OCI-M2 (cell line): Measurements from ENCODE around the gene CASP1.
"Not testable (repeated sequence)": the region's sequence is repeated elsewhere in the genome, so short reads cannot be mapped to it uniquely, and the experiment has no call there.

Source experiments
- DNase-seq: peaks from one replicate; lab custom pipeline; 2025; ENCODE audit not compliant: unreplicated experiment; lab: John Stamatoyannopoulos, UW

The CASP1 gene

DNA sequence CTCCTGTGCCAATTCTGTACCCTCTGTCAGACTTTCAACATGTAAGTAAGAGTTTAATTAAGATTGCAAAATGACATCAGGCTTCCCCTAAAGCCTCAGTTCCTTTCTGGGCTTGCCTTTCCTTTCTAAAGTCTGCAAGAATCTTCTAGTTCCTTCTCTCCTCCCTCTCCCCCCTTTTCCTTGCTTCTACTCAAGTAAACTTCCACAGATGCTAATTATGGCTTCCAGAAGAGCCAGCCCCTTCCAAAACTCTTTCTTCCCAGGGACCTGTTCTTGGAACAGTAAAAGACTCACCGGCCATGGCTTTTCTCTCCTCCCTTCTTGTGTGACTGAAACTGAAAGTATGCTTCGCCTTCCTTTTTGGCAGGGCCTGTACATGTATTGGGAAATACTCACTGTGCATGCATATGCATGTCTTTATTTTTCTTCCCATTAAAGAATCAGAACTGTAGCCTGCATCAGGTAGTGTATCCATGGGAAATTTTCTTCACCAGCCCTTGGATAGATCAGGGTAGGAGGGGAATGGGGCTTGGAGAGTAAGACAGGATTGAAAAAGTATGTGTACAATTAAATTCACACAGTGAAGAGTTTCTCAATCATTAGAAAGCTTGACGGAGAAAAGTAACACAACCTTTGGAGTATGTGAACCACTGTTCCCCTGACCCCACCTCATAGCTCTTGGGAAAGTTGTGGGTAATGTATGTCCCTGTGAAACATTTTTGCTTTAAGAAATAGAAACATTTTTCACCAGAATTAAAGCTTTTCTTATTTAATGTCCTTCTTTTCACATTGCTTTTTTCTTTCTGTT, at the start of gene CASP1:
CASP1 (minus strand) TSS at position 332 of the 808 bp plus-strand sequence; CDS start at position 301, 31 bp downstream.
- DNase-seq = no peak

DNA sequence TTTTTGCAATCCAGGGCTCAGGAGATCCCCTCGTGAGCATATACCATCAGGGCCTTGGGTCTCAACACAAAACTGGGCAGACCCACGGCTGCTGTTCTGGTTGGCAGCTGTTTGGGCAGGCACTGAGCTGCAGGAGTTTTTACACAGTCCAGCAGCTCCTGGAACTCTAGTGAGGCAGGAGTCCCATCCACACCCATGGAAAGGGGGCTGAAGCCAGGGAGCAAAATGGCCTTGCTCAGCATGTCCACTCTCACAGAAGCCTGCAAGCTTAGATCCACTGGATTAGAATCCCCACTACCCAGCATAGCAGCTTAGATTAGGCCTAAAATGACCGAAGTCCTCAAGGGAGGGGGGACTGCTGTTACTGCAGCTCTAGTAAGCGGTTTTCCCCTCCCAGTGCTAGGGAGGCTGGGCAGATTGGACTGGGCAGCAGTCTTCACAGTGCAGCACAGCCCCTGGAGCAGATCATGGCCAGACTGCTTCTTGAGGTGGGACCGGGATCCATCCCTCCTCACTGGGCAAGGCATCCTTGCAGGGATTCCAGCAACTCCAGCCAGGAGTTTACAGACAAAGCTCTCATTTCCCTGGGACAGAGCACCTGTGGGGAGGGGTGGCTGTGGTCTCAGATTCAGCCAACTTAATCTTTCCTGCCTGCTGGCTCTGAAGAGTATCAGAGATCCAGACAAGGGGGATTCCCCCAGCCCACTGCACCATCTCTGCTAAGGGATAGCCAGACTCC, 46.6 kb upstream of the CASP1 start:
- DNase-seq = no peak

DNA sequence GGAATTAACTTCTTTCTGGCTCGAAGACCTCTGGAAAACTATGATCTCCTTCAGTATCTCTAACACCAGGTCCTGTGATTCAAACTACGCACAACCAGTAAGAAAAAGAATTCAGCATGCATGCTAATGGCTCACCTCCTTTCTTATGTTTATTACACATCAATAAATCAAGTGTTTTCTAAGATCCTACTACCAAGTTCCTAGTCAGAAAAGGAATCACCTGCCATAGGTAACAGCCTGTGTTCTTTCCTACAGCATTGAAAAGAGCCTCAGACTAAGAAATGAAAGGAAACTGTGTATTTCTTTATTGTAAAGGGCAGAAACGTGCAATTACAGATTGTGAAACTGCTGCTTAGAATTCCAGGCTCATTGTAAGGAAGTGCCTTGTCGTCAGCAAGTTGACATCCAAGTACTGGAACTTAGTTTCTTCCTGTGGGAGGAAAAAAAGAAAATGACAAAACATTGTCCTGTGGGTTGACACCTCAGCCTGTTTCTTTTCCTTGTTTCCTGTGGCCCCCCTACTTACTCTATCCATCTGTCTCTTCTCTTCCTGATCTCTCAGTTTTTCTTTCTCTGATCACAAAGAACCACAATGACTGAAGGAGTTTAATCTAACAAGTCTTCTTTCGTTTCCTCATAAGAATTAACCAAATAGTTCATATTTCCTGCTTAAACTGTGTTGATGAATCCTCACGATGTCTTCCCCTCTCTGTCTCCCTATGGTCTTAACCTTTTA, 45.4 kb upstream of the CASP1 start:
- DNase-seq = not testable (repeated sequence)

DNA sequence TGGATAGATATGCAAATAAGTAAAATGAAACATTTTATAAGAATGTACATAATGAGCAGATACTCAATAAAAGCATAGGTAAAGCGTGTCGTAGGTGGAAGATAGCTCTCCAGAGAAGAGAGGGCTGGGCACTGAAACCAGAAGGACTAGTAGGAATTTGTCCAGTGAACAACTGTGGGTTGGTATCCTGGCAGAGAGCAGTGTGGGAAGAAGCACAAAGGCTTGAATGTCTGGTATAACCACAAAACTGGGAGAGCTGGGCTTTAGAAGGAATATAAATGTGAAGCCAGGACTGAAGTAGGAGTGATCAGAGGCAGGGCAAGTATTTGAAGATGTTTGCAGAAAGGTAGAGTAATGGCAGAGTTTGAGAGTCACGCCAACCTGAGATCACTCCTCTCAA, 43.3 kb upstream of the CASP1 start:
- no peak for DNase-seq

DNA sequence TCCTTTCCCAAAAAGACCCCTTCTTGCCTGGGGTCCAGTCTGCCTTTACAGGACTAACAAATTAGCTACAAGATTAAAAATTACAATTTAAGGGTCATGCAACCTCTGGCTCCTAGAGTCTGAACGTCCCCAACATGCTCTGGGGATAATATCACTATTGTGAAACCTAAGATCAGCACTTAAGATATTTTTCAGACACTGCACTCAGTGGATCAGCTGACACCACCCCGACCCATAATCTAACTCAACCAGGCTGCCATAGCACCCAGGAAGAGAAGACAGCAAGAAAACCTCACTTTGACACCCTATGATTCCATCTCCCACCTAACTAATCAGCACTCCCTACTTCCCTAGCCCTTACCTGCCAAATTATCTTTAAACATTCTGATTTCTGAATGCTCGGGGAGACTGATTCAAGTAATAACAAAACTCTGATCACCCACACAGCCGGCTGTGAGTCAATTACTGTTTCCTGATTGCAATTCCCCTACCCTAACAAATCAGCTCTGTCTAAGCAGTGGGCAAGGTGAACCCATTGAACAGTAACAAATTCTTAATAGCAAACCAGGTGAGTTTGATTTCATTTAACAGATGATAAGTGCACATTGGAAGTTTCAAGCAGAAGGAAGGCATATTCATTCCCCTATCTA, 42.3 kb upstream of the CASP1 start:
- not testable (repeated sequence) for DNase-seq

DNA sequence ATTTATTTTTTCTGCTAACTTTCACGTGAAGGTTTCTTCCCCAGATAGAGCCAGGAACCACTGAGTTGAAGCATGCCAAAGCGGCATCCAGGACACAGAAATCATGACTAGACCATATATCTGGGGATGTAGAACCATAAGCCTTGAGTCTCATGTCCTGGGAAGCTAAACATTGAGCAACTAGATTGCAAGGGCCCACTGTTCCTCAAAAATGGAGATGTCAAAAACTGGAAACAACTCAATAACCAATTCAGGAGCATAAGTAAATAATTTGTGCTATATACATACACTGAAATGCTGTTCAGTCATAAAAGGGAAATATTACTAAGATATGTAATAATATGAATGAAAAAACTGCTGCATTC, 39.2 kb upstream of the CASP1 start:
- DNase-seq = no peak

DNA sequence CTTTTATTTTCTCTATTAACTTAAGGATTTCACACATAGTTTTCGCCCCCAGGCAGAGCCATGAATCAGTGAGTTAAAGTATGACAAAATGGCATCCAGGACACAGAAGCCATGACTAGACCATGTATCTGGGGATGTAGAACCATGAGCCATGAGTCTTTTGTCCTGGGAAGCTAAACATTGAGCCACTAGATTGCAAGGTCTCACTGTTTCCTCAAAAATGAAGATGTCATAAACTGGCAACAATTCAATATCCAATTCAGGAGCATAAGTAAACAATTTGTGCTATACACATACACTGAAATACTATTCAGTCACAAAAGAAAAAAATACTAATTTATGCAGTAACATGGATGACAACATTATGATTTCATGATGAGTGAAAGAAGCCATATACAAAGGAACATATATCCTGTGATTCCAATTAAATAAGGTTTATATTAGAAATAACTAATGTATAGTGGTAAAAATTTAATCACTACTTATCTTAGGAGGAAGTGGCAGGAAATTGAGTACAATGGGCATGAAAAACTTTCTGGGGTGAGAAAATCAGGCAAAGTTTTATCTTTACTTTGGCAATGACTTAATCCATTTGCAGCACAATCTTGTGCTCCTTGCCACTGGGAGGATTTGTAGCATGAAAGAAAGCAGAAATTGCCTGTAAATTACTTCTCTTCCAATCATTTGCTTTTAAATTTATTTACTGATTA, 38.7 kb upstream of the CASP1 start:
- DNase-seq = no peak

DNA sequence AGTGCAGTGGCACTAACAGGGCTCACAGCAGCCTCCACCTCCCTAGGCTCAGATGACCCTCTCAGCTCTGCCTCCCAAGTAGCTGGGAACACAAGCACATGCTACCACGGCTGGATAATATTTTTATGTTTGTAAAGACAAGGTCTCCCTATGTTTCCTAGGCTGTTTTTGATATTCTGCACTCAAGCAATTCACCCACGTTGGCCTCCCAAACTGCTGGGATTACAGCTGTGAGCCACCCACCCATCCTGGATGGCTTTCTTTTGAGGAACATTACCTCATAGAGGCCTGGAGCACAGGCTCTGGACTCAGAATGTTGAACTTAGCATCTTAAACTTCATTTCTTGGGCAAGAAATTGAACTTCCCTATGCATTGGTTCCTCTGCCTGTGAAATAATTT, 37.1 kb upstream of the CASP1 start:
- not testable (repeated sequence) for DNase-seq

DNA sequence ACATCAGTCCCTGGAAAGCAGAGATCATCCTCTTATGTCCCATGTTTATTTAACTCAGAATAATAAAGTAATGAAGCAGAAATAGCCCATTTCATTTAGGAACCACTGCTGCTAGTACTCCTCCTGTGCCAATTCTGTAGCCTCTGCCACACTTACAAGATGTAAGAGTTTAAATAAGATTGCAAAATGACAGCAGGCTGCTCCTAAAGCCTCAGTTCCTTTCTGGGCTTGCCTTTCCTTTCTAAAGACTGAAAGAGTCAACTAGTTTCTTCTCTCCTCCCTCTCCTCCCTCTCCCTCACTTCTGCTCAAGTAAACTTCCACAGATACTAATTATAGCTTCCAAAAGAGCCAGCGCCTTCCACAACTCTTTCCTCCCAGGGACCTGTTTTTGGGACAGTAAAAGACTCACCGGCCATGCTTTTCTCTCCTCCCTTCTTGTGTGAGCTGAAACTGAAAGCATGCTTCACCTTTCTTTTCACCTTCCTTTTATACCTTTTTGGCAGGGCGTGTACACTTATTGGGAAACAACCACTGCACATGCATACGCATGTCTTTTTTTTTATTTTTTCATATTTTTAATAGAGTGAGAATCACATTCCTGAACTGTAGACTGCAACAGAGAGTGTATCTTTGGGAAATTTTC, 36.3 kb upstream of the CASP1 start:
- DNase-seq = no peak

DNA sequence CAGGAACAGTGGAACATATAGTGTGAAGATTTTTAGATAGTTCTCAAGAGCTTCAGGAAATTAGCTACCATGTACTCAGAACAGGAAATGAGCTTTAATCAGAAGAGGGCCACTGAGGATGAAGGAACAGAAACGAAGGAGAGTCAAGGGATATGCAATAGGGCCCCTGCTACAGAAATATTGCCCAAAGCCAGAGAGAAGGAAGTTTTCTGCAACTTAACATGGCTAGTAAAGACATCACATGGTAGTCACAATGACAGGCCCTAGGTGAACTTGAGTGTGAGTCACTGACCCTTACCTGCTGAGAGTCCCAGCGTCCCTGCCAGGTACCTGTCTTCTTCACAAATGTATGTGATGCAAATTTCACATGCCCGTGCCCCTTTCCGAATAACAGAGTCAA, 35.4 kb upstream of the CASP1 start:
- no peak for DNase-seq

DNA sequence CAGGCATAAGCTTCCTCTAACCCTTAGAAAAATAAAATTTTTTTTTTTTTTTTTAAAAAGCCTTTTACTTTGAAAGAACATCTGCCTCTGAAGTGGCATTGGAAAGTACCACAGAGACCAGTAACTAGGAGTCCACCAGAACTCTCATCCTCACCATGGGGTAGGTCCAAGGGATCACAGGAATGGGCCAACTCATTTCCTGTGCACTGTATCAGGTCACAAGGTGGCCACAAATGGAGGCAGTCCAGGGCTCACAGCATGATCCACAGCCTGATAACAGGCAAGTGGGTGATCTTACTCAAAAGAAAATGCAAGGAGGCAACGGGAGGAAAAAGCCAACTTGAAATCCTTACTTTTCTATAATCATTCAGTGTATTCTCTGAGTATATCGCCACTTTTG, 34.8 kb upstream of the CASP1 start:
- not testable (repeated sequence) for DNase-seq

DNA sequence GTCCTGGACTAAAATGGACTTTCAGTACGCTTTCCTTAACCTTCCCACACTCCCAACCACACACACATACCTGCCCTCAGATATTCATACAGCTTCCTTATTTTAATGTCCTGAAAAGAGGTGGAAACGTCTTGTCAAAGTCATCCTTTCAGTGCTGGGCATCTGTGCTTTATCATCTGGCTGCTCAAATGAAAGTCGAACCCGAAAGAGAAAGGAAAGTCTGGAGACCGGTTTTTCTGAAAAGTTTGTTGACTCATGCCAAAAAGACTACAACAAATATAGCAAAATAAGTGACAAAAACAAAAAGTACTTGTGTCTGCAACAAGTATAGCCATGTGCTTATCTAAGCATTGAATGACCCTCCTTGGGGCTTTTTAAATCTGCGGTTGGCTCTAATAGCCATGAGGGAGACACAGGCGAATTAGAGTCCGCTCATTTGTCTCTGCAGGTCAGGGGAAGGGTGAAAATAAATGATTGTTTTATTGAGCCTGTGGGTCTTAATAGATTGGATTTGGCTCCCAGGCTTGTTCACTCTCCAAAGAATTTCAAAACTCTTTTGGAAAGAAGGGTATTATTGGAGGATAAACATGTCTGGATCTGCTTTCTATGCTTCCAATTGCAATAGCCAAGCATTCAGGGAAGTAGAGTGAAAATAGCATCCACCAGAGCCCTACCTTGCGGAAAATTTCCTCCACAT, 28.4 kb upstream of the CASP1 start:
- not testable (repeated sequence) for DNase-seq

DNA sequence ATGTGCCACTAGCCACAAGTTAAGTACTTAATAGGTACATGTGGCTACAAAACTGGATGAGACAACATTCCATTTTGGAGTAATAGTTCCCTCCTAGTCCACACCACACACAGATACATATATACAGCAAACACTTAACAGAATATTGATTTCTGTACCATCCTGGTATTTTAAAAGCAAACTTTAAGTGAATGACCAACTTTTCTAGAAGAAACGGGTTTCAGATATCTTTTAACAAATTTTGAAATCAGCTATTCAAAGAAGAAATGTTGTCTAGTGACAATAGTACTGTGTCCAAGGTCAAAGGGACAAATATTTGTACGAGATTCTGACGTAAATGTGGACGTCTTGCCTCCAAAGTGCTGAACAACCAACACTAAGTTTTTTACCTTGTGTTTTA, 22.5 kb upstream of the CASP1 start:
- no peak for DNase-seq

DNA sequence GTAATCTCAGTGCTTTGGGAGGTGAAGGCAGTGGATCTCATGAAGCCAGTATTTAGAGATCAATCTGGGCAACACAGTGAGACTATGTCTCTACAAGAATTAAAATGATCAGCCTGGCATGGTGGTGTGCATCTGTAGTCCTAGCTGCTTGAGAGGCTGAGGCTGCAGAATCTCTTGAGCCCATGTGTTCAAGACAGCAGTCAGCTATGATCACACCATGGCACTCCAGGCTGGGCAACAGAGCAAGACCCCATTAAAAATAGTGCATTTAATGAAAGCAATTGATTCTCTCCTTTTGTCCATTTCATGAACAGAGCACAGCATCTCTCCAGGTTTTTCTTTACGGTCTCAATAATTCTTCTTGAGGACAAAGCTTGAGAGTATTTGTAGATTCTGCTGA, 21.5 kb upstream of the CASP1 start:
- no peak for DNase-seq

DNA sequence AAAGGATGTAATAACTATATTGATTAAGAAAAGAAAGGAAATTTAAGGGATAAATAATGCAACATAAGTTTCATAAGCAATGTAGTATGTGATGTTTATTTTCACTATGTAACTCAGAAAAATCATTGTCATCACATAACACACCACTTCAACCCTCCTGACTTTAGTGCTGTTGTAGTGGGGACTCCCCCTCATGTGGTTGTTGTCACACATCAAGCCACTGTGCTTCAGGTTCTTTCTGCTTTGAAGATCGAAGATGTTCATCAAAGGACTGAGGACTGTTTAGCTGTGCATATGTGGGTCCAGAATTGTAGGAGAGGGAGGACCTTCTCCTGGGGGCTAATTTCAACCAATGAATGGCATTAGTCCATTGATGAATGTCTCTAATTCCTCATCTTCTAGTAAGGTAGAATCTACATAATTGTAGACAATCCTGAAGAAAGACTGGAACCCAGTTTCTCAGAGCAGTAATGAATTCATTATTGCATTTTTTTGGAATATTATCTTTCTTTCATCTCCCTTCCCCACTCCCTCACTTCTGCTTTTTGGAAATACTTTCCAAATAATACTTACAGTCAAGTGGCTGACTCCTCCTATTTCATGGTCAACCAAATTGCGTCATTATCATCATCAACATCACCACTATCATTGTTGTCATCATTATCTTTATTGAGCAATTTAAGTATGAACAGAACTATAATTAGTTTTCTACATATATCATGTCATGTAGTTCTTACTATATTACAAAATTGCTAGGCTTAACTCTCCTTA, 20.0 kb upstream of the CASP1 start:
- no peak for DNase-seq

DNA sequence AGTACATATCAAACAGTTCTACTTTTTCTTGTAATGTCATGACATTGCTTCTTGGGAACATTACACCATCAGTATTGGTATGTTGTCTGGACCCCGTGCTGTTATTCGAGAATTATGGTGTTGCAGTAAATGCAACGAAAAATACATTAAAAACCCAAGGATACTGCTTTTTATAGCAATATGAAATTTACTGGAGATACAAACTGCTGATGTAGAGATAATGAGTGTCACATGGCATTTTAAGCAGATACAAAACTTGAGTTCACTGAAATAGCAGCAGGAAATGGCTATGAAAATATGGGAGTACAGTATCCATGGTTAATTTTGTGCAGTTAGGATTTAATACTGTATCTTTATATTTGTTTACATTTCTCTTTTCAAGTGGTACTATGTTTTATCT, 17.5 kb upstream of the CASP1 start:
- DNase-seq = no peak

DNA sequence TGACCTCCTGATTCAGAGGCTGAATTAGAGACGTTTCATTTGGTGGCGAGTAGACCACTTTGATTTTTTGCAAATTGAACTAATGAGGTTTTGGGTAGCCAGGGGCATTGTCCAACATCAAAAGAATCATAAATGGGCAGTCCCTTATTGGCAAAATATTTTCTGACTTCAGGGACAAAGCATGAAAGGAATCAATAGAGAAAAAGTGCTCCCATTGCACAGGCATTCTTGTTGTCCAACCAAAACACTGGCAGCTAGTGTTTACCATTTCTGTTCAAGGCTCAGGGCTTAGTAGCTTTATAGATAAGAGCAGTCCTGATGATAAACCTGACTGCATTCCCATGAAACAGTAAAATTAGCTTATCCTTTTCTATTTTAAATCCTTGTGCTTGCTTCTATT, 16.6 kb upstream of the CASP1 start:
- no peak for DNase-seq

DNA sequence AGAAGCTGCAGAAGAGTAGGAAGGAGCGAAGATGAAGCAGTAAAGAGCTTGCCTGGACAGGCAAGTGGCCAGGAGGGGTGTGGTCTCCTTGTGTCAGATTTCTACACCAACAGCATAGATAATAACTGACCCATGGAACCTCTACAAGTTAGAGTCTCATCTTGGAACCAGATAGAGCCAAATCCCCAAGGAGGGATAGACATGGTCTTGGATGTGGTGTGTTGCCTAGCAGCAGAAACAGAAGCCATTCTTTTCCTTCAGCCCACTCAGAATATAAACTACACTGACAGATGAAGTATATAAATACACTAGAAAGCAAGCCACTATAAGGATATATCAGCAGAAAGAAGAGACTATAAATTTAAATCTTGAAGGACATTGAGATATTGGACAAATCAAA, 14.5 kb upstream of the CASP1 start:
- no peak for DNase-seq
